ENCODE data around the gene IKZF1. TPM values are rescaled to one million over a fixed set of nuclear protein-coding genes. Genes with fewer than 3 reads are reported as not detected.

The IKZF1 gene
- total RNA-seq, 1 experiment from 2014 or later, result 1.2 TPM

DNA sequence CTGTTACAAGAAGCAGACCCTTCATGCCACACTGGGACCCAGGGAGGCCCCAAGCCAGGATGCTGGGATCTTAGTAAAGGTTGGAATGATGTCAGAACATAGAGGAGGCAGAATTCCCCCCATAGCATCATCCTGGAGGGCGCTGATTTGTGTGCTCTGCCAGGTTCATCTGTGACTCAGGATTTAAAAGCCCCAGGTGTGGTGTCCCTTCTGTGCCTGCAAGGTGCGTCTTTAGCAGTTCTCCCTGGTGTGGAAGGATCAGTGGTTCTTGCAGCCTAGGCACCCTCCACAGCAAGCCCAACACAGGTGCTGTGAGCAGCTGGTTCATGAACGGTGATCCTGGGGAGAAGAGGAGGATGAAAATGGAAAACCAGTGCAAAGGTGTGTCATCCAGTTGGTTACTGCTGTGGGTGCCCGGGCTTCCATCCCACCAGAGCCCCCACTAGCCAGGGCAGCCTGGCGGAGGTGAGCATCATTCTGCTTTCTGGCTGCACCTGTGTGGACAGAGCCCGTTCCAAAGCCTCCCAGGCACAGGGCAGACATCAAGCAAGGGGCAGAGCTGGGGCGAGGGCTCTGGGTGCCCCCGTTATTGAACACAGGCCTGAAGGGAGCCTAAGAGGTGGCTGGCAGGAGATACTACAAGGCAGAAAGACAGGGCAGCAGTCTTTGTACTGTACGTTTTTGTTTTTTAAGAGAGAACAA is 49.5 kb downstream of the IKZF1 start:
- DNase-seq (ENCODE audit: low spot score), result no peak

DNA sequence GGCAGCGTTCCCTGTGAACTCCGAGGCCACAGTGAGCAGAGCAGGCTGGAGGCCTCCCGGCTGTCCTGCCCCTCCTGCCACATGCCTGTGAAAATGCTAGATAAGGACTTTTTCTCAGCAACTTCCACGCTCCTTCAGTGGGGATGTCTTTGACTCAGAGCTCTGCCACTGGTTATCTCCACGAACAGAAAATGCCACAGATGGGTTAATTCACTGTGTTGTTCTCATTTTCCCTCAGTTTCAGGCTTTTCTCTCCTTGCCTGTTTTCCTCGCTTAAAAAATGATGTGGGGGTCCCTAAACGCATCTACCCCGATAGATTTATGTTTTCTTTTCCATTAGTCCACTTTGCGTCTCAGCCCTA is 51.3 kb downstream of the IKZF1 start:
- DNase-seq (ENCODE audit: low spot score), result no peak

- DNase-seq (ENCODE audit: low spot score), result no peak
Measured at GRCh38 chr7:50356212-50356944, 51.9 kb downstream of the IKZF1 start.

- DNase-seq (ENCODE audit: low spot score), result no peak
Measured at GRCh38 chr7:50356945-50357268, 52.4 kb downstream of the IKZF1 start.

GRCh38 chr7:50357426-50357825 is 52.9 kb downstream of the IKZF1 start:
- DNase-seq (ENCODE audit: low spot score), result no peak

DNA sequence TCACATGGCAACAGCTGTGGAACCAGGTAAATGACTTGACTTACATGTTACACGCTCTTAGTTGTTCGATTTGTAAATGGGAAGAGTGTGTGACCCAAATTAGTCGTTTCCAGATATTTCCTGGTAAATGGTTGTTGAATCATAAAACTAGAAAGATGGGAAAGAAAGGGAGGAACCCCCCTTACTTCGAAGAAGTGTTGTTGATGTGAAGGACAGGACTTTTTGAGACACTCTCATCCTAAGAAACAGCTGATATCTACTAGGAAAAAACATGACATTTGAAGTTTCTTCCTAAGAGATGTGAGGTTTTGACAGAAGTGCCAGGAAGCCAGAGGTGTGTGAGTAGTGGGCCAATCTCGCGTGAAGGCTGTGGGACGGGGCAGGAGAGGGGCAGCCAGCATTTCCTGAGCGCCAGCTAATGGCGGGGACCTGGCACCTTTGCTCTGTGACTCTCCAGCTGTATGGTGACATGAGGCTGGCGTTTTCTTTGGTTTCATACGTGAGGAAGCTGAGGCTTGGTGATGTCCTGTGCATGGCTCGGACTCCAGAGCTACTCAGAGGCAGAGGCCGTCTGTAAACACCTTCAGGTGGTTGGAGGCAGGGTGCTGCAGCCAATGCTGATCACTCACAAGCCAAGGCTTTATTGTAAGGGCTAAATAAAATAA is 53.7 kb downstream of the IKZF1 start:
- no peak for DNase-seq (ENCODE audit: low spot score)

GRCh38 chr7:50358779-50359178 is 54.3 kb downstream of the IKZF1 start:
- no peak for DNase-seq (ENCODE audit: low spot score)

DNA sequence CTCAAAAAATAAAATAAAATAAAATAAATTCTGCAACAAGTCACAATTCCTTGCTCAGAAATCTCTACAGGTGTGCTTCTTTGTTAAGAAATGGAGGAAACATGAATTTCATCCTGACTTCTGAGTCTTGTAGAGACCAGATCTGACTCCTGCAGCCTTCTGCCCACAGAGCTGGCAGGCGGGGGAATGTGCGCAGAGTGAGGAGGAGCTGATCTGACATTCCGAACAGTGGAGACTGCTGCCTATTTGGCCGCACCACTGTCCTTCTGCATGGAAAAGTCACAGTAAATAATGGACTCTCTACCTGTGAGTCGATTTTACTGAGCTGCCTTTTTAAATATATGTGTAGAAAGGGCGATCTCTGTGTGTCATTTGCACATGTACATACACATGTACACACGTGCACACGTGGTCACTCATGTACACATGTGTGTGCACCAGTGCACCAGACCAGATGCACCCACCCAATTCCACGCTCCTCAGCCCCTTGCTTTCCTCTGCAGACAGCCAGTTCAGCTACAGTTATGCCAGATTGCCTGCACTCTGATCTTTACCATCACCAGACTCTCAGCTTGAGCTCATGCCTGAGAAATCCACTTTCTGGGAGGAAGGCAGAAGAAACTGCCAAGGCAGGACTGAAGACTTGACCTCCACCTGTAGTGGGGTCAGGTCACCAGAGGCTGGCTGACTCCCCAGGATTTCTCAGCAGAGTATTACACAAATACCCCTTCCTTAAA is 54.9 kb downstream of the IKZF1 start:
- DNase-seq (ENCODE audit: low spot score), result no peak

DNA sequence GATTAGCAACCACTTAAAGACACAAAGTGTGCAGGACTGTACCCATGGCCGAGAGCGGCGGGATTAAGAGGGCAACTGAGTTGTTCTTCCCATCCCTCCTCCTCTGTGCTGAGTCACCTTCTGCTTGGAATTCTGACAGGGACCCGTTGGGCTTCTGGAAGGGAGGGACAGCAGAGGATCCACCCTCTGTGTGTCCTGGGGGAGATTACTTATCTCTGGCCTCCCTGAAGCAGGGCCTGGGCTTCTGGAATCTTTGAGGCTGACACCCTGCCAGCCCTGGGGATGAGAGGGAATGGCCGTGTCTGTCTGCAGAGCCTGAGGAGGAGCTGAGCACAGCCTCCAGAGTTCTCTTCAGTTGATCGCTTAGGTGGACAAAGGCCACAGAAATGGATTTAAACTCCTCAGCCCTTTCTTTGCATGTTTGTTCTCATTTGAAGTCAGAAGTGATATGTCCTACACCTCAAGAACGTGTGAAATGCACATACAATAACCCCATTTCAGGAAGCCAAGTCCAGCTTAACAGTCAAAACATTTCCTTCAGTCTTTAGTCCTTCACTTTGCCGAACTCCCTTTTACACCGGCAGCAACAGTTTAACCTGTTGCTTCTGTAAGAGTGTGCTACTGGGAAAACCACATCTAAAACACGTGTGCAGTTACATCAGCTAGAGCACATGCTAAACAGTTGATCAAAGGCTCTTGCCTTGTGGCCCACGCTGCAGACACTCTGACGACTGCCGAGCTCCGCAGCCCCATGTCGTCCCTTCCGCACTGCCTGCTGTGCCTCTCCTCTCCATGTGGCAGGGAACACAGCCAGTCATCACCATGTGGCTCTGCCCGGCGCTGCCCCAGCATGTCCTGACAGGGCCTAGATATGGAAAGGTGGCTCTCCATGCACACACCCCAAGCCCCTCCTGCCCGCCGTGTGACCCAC is 55.7 kb downstream of the IKZF1 start:
- no peak for DNase-seq (ENCODE audit: low spot score)

DNA sequence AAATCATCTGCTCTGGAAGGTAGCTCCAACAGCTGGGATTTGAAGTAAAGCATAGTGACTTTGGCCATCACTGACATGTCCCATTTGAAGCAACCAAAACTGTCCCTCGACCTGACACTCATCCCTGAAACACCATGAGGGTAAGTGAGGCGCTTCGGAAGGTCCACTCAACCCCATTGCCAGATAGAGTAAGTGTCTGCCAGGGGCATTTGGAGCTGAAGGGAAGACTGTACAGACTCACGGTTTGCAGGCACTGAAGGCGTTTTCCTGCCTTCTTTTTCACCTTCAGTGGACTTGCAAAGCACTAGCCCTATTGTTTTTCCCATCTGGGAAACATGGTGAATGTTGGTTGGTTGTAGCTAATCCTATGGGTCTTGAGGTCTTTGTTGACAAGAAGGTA is 57.6 kb downstream of the IKZF1 start:
- no peak for DNase-seq (ENCODE audit: low spot score)

DNA sequence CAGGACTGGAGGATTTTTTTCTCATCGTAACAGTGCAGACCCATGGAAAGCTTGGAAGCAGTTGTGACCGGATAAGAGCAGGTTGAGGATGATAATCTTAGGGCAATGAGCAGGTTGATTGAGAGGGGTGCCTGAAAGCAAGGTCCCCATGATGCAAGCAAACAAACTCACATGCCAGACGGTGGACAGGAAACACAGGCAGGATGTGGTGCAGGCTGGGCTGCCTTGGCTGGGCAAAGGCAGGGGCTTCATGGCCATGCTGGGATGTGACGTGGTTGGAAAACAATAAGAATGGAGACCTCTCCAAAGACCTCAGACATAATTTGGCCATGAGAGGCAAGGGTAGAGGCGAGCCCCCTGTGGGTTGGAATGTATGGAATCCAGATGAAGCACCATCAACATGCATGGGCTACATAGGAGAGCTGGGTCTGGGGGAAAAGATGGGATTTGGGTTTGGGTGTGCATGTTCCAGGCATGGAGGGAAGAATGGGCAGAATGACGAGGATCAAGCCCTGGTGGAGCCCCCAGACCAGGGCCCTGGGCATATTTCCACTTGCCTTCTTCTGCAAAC is 58.3 kb downstream of the IKZF1 start:
- DNase-seq (ENCODE audit: low spot score), result no peak

GRCh38 chr7:50363327-50364060 is 59.0 kb downstream of the IKZF1 start:
- DNase-seq (ENCODE audit: low spot score), result no peak

- no peak for DNase-seq (ENCODE audit: low spot score)
Measured at GRCh38 chr7:50364645-50365044, 60.1 kb downstream of the IKZF1 start.

- no peak for DNase-seq (ENCODE audit: low spot score)
Measured at GRCh38 chr7:50366311-50366710, 61.8 kb downstream of the IKZF1 start.

- no peak for DNase-seq (ENCODE audit: low spot score)
Measured at GRCh38 chr7:50367100-50367499, 62.6 kb downstream of the IKZF1 start.

DNA sequence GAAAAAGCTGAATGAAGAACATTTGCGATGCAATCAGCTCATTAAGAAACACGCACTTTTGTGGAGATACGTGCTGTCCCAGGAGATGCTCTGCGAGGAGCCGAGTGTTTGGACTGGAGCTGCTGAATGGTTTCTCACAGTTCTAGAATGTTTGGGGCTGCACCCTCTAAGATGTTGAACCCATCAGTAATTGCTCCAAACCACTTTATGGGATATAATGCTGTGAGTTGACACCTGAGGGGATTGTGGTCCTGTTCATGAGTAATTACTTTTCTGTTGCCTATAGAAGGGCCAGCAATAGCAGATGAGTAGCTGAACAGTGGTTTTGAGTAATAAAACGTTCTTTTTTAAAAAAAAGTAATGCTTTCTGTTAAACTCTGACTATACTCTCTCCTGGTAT is 63.1 kb downstream of the IKZF1 start:
- no peak for DNase-seq (ENCODE audit: low spot score)

DNA sequence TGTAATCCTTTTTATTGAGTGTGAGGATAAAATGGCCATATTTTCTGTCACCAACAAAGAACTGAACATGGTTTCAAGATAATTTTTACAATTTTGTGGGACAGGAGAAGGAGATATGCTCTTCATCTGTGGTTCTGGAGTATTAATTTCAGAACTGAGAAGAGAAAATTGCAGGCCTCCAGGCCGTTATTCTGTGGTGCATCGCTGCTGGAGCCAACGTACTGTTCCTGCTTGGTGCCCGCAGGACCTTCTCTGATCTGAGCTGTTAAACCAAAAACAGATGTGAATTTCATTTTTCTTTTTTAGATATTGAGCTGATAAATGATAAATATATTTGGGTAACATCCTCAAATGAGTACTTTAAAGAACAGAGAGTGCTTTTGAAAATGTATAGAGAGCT is 63.9 kb downstream of the IKZF1 start:
- no peak for DNase-seq (ENCODE audit: low spot score)

GRCh38 chr7:50369143-50370026 is 64.9 kb downstream of the IKZF1 start:
- DNase-seq (ENCODE audit: low spot score), result peak; percentile 38

- no peak for DNase-seq (ENCODE audit: low spot score)
Measured at GRCh38 chr7:50370884-50371283, 66.4 kb downstream of the IKZF1 start.
